ENCODE measurements around the gene B4GALT6.

The B4GALT6 gene

GRCh38 chr18:31595121-31595771 is 89.1 kb downstream of the B4GALT6 start:
- Histone ChIP-seq H2AFZ (ENCODE audit: insufficient read depth, low read length, poor library complexity) (no peak overlapping the region), H2BK5ac (ENCODE audit: low read depth, low read length, poor library complexity) (no peak overlapping the region), H3K4me3 (ENCODE audit: low read depth, low read length) (no peak overlapping the region)

GRCh38 chr18:31592506-31593157 is 91.7 kb downstream of the B4GALT6 start:
- Histone ChIP-seq H3K23ac (ENCODE audit: low read length) (no peak overlapping the region), H3K4me2 (ENCODE audit: low read length) (no peak overlapping the region), H4K8ac (ENCODE audit: low read depth, low read length) (no peak overlapping the region), H4K12ac (ENCODE audit: low read depth, low read length) (no peak overlapping the region), H2AFZ (ENCODE audit: insufficient read depth, low read length, poor library complexity) (no peak overlapping the region), H3K79me2 (ENCODE audit: control insufficient read depth, insufficient read depth, low read length, poor library complexity) (no peaks in the 10 kb centered on the region), H2AK5ac (ENCODE audit: low read length) (no peak overlapping the region), H3K4me3 (ENCODE audit: low read depth, low read length) (no peak overlapping the region), H3K36me3 (ENCODE audit: control insufficient read depth in 1 of 2, insufficient read depth in 2 of 2, low read length in 2 of 2) (no peaks in the 10 kb centered on the region), H3K27ac (ENCODE audit: low read depth, low read length) (no peak overlapping the region), H2BK12ac (ENCODE audit: low read length) (no peak overlapping the region), H3K79me1 (ENCODE audit: low read length) (peaks cover 3% of the 10 kb centered on the region), H3K27me3 (ENCODE audit: insufficient read depth, low read length) (no peaks in the 10 kb centered on the region), H3K18ac (ENCODE audit: low read length) (no peak overlapping the region), H3K9ac (ENCODE audit: low read length) (no peak overlapping the region), H4K91ac (ENCODE audit: low read depth, low read length) (no peak overlapping the region), H2BK5ac (ENCODE audit: low read depth, low read length, poor library complexity) (no peak overlapping the region), H3K4ac (ENCODE audit: low read depth, low read length) (no peak overlapping the region), H2BK120ac (ENCODE audit: insufficient read depth, low read length, poor library complexity) (no peak overlapping the region), H3K4me1 (ENCODE audit: control insufficient read depth in 1 of 2, insufficient read depth in 2 of 2, low read length in 2 of 2) (peaks cover 0 to 4% of the 10 kb centered on the region in 2 experiments), H3K9me3 (ENCODE audit: insufficient read depth, low read depth, low read length) (no peaks in the 10 kb centered on the region), H3K14ac (ENCODE audit: low read length) (no peak overlapping the region)
- DNase-seq = no peak
- no CpG with 5 or more reads among the region's 10 CpGs for WGBS (ENCODE audit: extremely low coverage, insufficient coverage, insufficient read length)

More at GRCh38 chr18:31595121-31595771, 89.1 kb downstream of the B4GALT6 start:
- Histone ChIP-seq H3K9ac (ENCODE audit: low read length) (no peak overlapping the region), H2BK120ac (ENCODE audit: insufficient read depth, low read length, poor library complexity) (no peak overlapping the region), H3K14ac (ENCODE audit: low read length) (no peak overlapping the region), H3K79me2 (ENCODE audit: control insufficient read depth, insufficient read depth, low read length, poor library complexity) (no peaks in the 10 kb centered on the region), H3K27ac (ENCODE audit: low read depth, low read length) (no peak overlapping the region), H2AK5ac (ENCODE audit: low read length) (no peak overlapping the region), H3K9me3 (ENCODE audit: insufficient read depth, low read depth, low read length) (no peaks in the 10 kb centered on the region), H3K4me2 (ENCODE audit: low read length) (no peak overlapping the region), H4K91ac (ENCODE audit: low read depth, low read length) (no peak overlapping the region), H4K12ac (ENCODE audit: low read depth, low read length) (no peak overlapping the region), H3K27me3 (ENCODE audit: insufficient read depth, low read length) (no peaks in the 10 kb centered on the region), H3K4ac (ENCODE audit: low read depth, low read length) (no peak overlapping the region), H3K79me1 (ENCODE audit: low read length) (peaks cover 3% of the 10 kb centered on the region), H3K18ac (ENCODE audit: low read length) (no peak overlapping the region), H3K4me1 (ENCODE audit: control insufficient read depth in 1 of 2, insufficient read depth in 2 of 2, low read length in 2 of 2) (peaks cover 0 to 4% of the 10 kb centered on the region in 2 experiments), H3K36me3 (ENCODE audit: control insufficient read depth in 1 of 2, insufficient read depth in 2 of 2, low read length in 2 of 2) (no peaks in the 10 kb centered on the region), H4K8ac (ENCODE audit: low read depth, low read length) (no peak overlapping the region), H2BK12ac (ENCODE audit: low read length) (no peak overlapping the region), H3K23ac (ENCODE audit: low read length) (no peak overlapping the region)
- no peak for DNase-seq
- no CpG with 5 or more reads among the region's 5 CpGs for WGBS (ENCODE audit: extremely low coverage, insufficient coverage, insufficient read length)

- peaks cover 3 to 6% of the 10 kb centered on the region in 2 experiments for H3K4me1 ChIP-seq (ENCODE audit: control insufficient read depth in 1 of 2, insufficient read depth in 2 of 2, low read length in 2 of 2)
- H3K9ac ChIP-seq (ENCODE audit: low read length) = no peak within 1 kb of the TSS
- no peak within 1 kb of the TSS for H4K91ac ChIP-seq (ENCODE audit: low read depth, low read length)
- no peak within 1 kb of the TSS for H2BK5ac ChIP-seq (ENCODE audit: low read depth, low read length, poor library complexity)
- no peak within 1 kb of the TSS for H2BK12ac ChIP-seq (ENCODE audit: low read length)
- H3K14ac ChIP-seq (ENCODE audit: low read length) = no peak within 1 kb of the TSS
- H3K79me2 ChIP-seq (ENCODE audit: control insufficient read depth, insufficient read depth, low read length, poor library complexity) = no peaks in the 10 kb centered on the region
- no peak within 1 kb of the TSS for H2AK5ac ChIP-seq (ENCODE audit: low read length)
- H3K9me3 ChIP-seq (ENCODE audit: insufficient read depth, low read depth, low read length) = no peaks in the 10 kb centered on the region
- no peak within 1 kb of the TSS for H3K27ac ChIP-seq (ENCODE audit: low read depth, low read length)
- H2AFZ ChIP-seq (ENCODE audit: insufficient read depth, low read length, poor library complexity) = no peak within 1 kb of the TSS
- no peak within 1 kb of the TSS for H3K23ac ChIP-seq (ENCODE audit: low read length)
- peaks cover 4% of the 10 kb centered on the region for H3K79me1 ChIP-seq (ENCODE audit: low read length)
- no peak within 1 kb of the TSS for H3K18ac ChIP-seq (ENCODE audit: low read length)
- no peak within 1 kb of the TSS for H3K4ac ChIP-seq (ENCODE audit: low read depth, low read length)
- H2BK120ac ChIP-seq (ENCODE audit: insufficient read depth, low read length, poor library complexity) = no peak within 1 kb of the TSS
- no peak within 1 kb of the TSS for H4K12ac ChIP-seq (ENCODE audit: low read depth, low read length)
- H4K8ac ChIP-seq (ENCODE audit: low read depth, low read length) = no peak within 1 kb of the TSS
- H3K4me2 ChIP-seq (ENCODE audit: low read length) = no peak within 1 kb of the TSS
- no peaks in the 10 kb centered on the region for H3K27me3 ChIP-seq (ENCODE audit: insufficient read depth, low read length)
- no CpG with 5 or more reads among the region's 5 CpGs for WGBS (ENCODE audit: extremely low coverage, insufficient coverage, insufficient read length)
- H3K36me3 ChIP-seq (ENCODE audit: control insufficient read depth in 1 of 2, insufficient read depth in 2 of 2, low read length in 2 of 2) = no peaks in the 10 kb centered on the region
- H3K4me3 ChIP-seq (ENCODE audit: low read depth, low read length) = no peak within 1 kb of the TSS
- DNase-seq = peak; percentile 51 to 70
These were observed 92.8 kb downstream of the B4GALT6 start, which contains the start of gene TTR for GRCh38 chr18:31591628-31592027. Gene TTR, plus strand, starts transcription at chr18:31591877. Its CDS starts 26 bp downstream, at chr18:31591903.

- Histone ChIP-seq H3K36me3 (ENCODE audit: control insufficient read depth in 1 of 2, insufficient read depth in 2 of 2, low read length in 2 of 2) (no peaks in the 10 kb centered on the region), H3K9me3 (ENCODE audit: insufficient read depth, low read depth, low read length) (no peaks in the 10 kb centered on the region)
- no CpG with 5 or more reads among the region's 2 CpGs for WGBS (ENCODE audit: extremely low coverage, insufficient coverage, insufficient read length)
These were observed 93.3 kb downstream of the B4GALT6 start for GRCh38 chr18:31591113-31591512.

More at GRCh38 chr18:31591113-31591512, 93.3 kb downstream of the B4GALT6 start:
- no peak overlapping the region for H3K4me2 ChIP-seq (ENCODE audit: low read length)
- no peak overlapping the region for H3K4me3 ChIP-seq (ENCODE audit: low read depth, low read length)
- no peak for DNase-seq
- H2BK120ac ChIP-seq (ENCODE audit: insufficient read depth, low read length, poor library complexity) = no peak overlapping the region
- H3K27me3 ChIP-seq (ENCODE audit: insufficient read depth, low read length) = no peaks in the 10 kb centered on the region
- no peak overlapping the region for H2AK5ac ChIP-seq (ENCODE audit: low read length)
- H3K9ac ChIP-seq (ENCODE audit: low read length) = no peak overlapping the region
- no peak overlapping the region for H4K12ac ChIP-seq (ENCODE audit: low read depth, low read length)
- H2AFZ ChIP-seq (ENCODE audit: insufficient read depth, low read length, poor library complexity) = no peak overlapping the region
- no peaks in the 10 kb centered on the region for H3K79me2 ChIP-seq (ENCODE audit: control insufficient read depth, insufficient read depth, low read length, poor library complexity)
- H4K91ac ChIP-seq (ENCODE audit: low read depth, low read length) = no peak overlapping the region
- H4K8ac ChIP-seq (ENCODE audit: low read depth, low read length) = no peak overlapping the region
- peaks cover 3 to 4% of the 10 kb centered on the region in 2 experiments for H3K4me1 ChIP-seq (ENCODE audit: control insufficient read depth in 1 of 2, insufficient read depth in 2 of 2, low read length in 2 of 2)
- peaks cover 4% of the 10 kb centered on the region for H3K79me1 ChIP-seq (ENCODE audit: low read length)
- no peak overlapping the region for H3K27ac ChIP-seq (ENCODE audit: low read depth, low read length)
- no peak overlapping the region for H3K4ac ChIP-seq (ENCODE audit: low read depth, low read length)
- H3K23ac ChIP-seq (ENCODE audit: low read length) = no peak overlapping the region
- no peak overlapping the region for H2BK12ac ChIP-seq (ENCODE audit: low read length)
- no peak overlapping the region for H3K18ac ChIP-seq (ENCODE audit: low read length)
- H2BK5ac ChIP-seq (ENCODE audit: low read depth, low read length, poor library complexity) = no peak overlapping the region
- no peak overlapping the region for H3K14ac ChIP-seq (ENCODE audit: low read length)

Measured in trophoblast cell (in vitro differentiated cells and primary cell).